NCI-H446 treated with DMSO at 0.1 percent for 48 hours (cell line): Measurements from ENCODE around the gene MYMK.
"Not testable (repeated sequence)": the region's sequence is repeated elsewhere in the genome, so short reads cannot be mapped to it uniquely, and the experiment has no call there.

Experiments
- DNase-seq: peaks from one replicate; lab custom pipeline; 2025; lab: John Stamatoyannopoulos, UW

The MYMK gene, protein sequence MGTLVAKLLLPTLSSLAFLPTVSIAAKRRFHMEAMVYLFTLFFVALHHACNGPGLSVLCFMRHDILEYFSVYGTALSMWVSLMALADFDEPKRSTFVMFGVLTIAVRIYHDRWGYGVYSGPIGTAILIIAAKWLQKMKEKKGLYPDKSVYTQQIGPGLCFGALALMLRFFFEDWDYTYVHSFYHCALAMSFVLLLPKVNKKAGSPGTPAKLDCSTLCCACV

DNA sequence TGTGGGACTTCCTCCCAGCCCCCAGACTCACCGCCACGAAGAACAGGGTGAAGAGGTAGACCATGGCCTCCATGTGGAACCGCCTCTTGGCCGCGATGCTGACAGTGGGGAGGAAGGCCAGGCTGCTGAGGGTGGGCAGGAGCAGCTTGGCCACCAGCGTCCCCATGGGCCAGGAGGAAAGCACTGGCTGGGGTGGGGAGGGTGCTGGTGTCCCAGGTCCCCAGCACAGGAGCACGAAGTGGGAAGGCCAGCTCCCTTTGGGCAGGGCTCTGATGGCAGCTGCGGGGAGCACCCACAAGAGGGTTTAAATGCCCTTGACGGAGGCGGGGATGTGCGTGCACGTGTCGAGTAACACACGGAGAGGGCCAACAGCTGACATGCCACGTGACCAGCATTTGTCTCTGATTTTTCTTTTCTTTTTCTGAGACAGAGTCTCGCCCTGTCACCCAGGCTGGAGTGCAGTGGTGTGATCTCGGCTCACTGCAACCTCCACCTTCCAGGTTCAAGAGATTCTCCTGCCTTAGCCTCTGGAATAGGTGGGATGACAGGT, at the start of gene MYMK:
Gene MYMK (minus strand): TSS at position 281 of the 550 bp plus-strand sequence. CDS start 115 bp downstream, at position 166.
- DNase-seq, result no peak

DNA sequence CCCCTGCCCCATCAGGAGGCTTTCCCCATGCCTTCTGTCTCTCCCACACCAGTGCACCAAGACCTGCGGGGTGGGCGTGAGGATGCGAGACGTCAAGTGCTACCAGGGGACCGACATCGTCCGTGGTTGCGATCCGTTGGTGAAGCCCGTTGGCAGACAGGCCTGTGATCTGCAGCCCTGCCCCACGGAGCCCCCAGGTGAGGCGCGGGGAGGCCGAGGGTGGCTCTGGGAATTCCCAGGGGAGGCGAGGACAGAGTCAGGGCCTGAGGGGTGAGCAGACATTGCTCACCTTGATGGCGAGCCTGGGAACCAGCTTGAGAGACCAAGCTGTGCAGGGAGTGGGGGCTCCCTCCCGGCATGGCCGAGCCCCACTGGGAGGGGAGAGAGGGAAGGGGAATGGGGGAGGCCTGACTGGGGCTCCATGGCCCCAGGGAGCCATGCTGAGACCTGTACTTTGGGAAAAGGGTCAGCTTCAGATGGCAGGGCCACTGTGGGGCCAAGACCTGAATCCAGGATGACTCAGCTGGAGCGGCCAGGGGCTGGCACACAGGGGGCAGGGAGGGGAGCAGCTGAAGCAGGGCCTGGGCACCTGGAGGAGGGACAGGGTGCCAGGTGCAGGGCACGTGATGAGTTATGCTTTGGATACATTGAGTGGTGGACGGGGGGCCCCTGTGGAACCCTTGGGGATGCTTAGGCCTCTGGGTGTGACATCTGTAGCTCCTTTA, 49.2 kb upstream of the MYMK start:
- no peak for DNase-seq

DNA sequence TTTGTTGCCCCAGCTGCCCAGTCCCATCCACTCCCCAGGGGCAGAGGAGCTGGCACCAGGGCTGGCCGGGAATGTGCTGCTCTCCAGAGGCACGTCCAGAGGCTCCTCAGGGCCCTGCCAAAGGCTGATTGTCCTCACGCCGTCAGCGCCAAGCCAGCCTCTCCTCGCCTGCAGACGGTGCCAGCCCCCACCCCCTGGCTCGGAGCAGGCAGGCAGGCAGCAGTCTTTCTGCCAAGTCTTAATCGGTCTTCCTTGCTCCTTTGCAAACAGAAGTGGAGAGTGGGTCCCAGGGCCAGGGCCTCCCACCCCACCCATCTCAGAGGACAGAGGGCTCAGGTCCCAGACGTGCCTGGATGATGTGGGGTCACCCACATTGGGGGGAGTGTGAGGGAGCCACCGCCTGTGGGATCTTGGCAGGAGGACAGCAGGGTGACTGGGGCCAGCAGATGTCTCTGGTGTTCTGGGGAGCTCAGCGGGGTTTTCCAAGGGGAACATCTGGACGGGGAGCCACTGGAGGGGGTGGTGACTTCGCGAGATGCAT, 48.1 kb upstream of the MYMK start:
- peak; percentile 61 for DNase-seq

DNA sequence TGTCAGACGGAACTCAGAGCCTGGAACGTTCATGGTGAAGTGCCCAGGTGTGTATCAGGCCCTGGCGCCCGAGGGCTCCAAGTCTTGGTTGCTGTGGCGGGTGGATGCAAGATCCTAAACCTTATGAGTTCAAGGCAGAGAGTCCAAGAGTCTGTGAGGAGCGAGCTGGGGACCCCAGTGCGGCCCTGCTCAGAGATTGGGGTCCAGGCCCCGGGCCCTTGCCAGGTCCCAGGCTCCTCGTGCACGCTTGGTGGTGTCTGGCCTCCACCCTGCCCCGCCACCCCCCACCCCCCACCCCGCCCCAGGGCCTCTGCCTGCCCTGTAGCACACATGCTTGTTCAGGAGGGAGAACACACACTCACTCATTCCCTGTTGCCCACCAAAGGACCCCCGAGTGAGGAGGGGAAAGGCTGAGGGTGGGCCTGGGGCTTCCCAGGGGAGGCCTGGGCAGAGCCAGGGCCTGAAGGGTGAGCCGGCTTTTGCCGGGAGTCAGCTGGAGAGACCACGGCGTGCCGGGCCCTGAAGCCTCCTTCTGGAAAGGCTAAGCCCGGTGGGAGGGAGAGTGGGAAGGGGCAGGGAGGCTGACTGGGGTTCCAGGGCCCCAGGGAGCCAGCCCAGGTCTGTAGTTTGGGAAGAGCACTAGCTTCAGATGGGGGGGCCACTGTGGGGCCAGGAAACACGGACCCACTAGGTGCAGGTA, 47.3 kb upstream of the MYMK start:
- DNase-seq, result no peak

DNA sequence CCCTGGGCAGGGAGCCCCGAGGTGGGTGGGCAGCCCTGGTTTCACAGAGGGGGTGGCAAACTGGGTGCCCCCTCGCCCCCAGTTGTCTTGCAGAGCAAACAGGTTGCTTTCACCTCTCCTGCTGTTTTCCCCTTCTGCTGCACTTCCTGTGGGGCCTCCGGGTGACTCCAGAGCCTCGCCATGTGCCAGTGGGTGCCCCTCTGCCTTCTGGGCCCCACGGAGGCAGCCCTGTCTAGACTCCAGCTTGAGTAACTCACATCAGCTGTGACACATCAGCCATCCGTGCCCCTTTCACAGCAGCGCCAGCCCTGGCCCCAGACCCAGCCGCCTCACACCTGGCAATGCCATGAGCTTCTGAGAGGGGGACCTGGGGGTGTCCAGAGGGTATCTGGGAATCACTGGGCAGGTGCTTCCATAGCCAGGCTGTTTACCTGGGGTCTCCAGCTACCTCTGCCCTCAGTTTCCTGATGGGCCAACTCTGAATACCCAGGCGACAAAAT, 46.7 kb upstream of the MYMK start:
- no peak for DNase-seq

DNA sequence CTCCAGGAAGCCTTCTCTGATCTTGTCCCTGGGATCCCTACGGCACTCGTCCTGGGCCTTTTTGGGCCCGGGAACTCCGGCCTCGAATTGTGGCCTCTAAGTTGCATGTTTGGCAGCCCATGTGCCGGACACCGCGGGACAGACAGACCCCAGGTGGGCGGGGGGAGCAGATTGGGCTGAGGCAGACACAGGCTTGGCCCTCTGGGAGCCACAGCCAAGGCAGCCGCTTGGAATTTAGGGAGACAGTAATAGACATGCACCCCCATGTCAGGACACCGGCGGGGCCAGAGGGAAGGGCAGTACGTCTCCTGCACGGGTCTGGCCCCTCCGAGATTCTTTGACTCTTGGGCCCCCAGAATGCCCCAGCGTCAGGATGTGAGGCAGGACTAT, 45.9 kb upstream of the MYMK start:
- DNase-seq, result no peak

DNA sequence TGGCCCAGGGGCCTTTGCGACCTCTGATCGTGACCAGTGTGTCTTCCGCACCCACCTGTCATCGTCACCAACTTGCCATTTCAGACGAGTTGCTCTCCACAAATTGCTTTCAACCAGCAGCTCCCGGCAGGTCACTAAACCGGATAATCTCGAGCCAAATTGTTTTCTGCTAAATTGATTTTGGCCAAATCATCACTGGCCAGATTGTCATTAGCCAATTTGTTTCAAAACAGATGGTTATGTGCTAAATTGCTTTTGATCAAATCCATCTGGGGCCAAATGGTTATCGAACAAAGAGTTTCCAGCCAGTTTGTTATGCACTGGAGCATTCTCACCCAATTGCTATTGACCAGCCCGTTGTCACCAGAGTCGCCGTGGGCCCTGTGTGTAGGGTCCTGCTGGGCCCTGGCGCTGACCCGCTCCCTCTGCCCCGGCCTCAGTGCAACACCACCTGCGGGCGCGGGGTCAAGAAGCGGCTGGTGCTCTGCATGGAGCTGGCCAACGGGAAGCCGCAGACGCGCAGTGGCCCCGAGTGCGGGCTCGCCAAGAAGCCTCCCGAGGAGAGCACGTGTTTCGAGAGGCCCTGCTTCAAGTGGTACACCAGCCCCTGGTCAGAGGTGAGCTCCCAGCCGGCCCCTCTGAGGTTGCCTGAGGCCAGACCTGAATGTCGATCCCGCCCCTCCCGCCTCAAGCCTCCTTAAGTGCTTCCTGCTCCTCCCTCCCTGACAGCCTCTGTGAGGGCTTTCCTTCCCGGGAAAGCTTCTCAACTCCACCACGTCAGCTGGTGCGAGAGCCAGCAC, 45.3 kb upstream of the MYMK start:
- no peak for DNase-seq

DNA sequence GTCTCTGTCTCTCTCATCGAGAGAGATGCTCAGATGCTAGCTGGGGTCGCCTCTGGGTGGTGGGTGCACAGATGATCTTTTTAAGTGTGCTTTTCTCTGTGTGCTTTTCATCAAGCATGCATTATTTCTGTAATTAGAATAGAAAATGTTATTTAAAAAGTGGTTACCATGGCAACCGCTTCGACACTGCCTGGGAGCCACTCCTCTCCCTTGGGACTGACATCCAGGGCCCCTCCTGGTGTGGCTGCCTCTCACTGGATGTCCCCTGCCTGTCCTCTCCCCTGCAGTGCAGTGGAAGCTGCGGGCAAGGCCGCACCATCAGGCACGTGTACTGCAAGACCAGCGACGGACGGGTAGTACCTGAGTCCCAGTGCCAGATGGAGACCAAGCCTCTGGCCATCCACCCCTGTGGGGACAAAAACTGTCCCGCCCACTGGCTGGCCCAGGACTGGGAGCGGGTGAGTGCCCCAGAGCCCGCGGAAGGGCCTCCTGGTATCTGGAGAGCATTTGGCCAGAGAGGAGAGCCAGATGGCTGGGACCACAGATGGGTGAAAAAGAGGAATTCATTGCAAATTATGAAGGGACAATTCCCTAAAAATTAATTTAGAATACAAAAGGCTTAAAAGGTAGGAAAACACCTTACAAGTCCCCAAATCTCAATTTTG, 44.5 kb upstream of the MYMK start:
- no peak for DNase-seq

DNA sequence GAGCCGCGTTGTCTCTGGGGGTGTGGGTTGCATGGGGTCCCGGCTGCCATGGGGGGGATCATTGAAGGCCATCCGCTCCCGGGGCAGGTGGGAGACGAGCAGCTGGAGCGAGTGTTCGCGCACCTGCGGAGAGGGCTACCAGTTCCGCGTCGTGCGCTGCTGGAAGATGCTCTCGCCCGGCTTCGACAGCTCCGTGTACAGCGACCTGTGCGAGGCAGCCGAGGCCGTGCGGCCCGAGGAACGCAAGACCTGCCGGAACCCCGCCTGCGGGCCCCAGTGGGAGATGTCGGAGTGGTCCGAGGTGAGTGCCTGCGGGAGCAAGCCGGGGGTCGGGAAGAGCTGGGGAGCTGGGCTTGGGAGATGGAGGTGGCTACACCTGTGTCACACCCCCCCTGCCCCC, 43.4 kb upstream of the MYMK start:
- no peak for DNase-seq

DNA sequence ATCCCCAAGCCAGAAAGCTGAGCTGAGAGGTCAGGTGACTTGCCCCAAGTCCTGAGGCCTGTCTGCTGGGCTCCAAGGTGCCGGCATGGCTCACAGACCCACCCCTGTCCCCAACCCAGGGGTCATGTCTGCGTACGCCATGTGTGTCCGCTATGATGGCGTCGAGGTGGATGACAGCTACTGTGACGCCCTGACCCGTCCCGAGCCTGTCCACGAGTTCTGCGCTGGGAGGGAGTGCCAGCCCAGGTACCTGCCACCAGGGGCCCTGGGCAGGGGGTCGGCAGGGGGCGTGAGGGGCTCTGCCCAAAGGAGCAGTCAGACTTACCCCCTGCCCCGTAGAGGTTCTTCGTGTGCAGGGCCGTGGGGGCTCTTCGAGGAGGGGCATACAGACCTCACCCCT, 42.1 kb upstream of the MYMK start:
- DNase-seq, result no peak

DNA sequence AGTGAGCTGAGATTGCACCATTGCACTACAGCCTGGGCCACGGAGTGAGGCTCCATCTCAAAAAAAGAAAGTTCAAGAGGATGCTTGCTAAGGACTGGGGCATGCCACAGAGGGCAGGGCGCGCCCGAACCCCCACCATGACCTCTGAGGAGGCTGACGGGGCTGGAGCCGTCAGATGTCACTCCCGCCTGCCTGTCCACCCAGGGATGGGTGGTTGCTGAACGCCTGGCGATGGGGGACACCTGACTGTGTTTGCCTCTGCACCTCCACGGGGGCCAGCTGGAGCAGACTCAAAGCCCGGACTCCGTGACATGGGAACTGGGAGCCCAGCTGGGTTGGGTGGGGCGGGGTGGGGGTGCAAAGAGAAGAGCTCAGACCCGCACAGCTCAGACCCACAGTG, 41.6 kb upstream of the MYMK start:
- no peak for DNase-seq

DNA sequence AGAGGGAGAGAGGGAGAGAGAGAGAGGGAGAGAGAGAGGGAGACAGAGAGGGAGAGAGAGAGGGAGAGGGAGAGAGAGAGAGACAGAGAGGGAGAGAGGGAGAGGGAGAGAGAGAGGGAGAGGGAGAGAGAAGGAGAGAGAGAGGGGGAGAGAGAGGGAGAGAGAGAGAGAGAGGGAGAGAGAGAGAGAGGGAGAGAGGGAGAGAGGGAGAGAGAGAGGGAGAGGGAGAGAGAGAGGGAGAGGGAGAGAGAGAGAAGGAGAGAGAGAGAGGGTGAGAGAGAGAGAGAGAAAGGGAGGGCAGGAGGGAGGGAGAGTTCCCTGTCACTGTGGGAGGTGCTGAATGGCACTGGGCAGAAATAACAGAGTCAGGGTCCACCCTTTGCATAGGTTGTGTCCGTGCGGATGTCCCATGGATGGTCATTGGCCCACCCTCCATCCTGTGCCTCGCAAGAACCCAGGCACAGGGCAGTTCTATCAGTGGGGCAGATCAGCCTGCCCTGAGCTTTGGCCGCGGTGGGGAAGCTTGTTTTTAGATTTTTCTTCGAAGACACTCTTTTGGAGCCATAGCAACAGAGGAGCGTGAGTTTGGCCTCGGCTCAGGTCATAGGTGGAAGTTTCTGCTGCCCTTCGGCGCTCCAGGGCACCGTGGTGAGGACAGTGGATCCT, 39.8 kb upstream of the MYMK start:
- no peak for DNase-seq

DNA sequence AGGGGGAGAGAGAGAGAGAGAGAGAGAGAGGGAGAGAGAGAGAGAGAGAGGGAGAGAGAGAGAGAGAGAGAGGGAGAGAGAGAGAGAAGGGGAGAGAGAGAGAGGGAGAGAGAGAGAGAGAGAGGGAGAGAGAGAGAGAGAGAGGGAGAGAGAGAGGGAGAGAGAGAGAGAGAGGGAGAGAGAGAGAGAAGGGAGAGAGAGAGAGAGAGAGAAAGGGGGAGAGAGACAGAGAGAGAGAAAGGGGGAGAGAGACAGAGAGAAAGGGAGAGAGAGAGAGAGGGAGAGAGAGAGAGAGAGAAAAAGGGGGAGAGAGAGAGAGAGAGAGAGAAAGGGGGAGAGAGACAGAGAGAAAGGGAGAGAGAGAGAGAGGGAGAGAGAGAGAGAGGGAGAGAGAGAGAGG, 39.1 kb upstream of the MYMK start:
- DNase-seq, result not testable (repeated sequence)

DNA sequence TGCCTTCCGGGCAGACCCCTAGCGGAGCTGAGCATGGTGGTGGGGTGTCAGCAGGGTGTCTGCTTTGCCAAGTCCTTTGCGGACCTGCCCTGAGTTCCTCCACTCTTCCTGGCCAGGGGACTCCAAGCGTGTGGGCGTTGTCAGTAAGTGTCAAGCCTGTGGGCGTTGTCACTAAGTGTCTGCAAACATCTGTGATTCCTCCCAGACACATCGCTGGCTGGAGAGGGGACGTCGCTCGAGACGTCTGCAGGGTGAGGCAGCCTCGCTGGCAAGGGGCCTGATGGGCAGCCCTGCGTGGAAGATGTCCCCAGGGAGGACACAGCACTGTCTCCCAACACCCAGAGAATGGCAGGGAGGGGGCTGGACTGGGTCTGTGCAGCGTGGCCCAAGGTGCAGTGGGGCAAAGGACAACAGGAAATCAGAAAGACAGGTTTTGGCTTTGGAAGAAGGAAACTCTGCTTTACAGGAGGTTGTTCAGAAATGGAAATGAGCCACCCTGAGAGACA, 38.6 kb upstream of the MYMK start:
- DNase-seq, result no peak

DNA sequence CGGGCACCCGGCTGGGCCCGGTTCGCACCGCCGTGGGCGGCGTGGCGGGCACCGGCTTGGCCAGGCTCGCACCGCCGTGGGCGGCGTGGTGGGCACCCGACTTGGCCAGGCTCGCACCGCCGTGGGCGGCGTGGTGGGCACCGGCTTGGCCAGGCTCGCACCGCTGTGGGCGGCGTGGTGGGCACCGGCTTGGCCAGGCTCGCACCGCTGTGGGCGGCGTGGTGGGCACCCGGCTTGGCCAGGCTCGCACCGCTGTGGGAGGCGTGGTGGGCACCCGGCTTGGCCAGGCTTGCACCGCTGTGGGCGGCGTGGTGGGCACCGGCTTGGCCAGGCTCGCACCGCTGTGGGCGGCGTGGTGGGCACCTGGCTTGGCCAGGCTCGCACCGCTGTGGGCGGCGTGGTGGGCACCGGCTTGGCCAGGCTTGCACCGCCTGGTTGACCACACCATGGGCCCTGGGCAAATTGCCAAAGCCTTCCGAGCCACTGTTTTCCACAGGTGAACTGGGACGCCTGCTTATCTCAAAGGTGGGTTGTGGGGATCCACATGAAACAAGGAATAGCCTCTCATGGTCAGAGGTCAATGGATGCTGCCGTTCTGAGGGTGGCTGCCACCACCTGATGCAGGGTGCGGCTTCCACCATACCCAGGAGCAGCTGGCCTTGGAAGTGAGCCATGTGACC, 38.0 kb upstream of the MYMK start:
- no peak for DNase-seq

DNA sequence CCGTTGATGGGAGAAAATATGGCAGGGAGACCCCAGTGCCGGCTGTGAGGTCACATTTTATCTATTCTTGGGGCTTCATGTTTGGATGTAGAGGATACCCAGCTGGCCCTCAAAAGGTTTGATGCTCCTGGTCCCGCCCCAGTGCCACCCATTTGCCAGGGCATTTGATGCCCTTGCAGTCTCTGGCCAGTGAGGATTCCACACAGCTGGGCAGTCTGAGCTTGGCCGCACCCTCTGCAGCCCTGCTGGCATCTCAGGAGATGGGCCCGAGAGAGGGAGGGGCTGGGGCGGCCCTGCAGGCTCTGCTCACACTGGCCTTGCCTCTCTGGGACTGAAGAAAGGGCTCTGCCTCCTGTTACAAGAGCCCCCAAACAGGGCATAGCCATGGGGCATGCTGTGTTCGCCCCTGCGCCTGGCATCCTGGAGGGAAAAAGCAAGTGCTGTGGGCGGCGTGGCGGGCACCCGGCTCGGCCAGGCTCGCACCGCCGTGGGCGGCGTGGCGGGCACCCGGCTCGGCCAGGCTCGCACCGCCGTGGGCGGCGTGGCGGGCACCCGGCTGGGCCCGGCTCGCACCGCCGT, 37.3 kb upstream of the MYMK start:
- DNase-seq, result no peak

DNA sequence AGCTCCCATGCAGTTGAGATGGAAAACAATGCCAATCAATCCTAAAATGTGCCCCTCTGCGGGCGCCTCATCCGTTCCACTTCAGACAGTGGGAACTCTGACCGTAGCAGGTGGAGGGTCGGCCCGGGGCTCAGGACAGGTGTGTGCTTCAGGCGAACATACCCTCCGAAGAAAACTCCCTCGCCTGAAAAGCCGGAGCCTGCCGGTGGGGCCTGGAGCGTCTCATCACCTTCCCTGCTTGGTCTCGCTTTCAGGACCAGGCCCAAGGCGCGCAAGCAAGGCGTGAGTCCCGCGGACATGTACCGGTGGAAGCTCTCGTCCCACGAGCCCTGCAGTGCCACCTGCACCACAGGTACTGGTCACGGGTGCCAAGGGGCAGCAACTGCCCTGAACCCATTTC, 36.2 kb upstream of the MYMK start:
- no peak for DNase-seq

DNA sequence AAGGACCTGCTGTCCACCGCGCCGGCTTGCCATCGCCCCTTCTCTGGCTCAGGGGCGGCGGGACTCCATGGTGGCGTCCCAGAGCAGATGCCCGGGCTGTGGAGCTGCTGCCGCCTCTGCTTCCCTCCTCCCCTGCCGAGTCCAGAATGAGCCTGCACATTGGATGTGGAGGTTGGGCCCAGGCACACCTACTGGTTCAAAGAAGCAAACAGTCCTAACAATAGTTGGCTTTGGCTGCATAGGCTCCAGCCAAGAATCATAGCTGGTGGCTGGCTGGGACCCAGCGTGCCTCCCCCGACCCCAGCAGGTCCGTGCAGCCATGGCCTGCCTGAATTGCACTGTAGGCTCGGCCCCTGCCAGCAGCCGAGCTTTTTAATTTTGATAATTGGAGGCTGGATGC, 35.6 kb upstream of the MYMK start:
- no peak for DNase-seq
